GM10266 (cell line): ENCODE measurements around the gene SEC11A.
A peak's percentile ranks its signal among the peaks of the same experiment; 100 is the strongest.
"Not testable (repeated sequence)": the region's sequence is repeated elsewhere in the genome, so short reads cannot be mapped to it uniquely, and the experiment has no call there.

ENCODE experiments used
- DNase-seq: peaks from one replicate; pipeline ENCODE4 v3.0.0; 2012; ENCODE audit errors: extremely low spot score
- TF ChIP-seq, protein P1 (sequence below): IDR thresholded peaks from 2 replicates; pipeline ENCODE4 v1.5.1; 2012; ENCODE audit warnings: mild to moderate bottlenecking, low read depth; ENCODE audit not compliant: control insufficient read depth, insufficient read depth; ENCODE audit errors: missing control alignments

SEC11A gene

DNA sequence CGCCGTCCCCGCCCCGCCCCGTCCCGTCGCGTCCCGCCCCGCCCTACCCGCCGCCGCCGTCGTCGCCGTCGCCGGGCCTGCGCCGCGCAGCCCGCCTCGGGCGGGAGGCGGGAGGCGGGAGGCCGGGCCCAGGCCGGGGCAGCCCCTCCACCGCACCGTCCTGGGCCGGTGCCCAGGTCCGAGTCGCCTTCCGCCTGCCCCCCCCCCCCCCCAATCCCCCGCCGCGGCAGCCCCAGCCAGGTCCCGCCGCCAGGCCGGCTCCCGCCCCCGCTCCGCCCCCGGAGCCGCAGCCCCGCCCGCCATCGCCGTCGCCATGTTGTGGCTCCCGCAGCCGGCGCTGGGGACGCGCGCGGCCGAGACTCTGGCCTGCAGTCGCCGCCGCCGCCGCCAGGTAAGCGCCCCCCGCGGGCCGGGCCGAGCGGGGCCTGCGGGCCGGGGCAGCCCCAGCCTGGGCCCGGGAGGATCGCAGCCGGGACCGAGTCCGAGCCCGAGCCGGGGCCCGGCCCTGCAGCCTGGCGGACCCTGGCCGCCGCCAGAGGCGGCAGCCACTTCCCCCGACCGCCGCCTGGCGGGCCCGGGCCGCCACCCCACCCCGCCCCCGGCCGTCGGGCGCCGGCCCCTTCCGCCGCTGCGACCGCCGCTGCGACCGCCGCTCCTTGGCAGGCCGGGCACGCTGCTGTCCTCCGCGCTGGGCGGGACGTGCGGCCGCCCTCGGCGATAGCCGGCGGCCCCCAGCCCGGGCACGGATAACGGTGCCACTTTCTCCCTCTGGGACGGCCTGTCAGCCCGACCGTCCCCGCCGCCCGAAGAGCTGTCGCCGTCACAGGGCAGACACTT, 32.6 kb upstream of the SEC11A start, which contains the start of gene ZNF592:
TSS of gene ZNF592 (plus strand) at position 319 of the 837 bp plus-strand sequence. CDS start 34,084 bp downstream, outside the sequence.
- peak; percentile 87 for DNase-seq
- TF ChIP-seq, protein P1, sequence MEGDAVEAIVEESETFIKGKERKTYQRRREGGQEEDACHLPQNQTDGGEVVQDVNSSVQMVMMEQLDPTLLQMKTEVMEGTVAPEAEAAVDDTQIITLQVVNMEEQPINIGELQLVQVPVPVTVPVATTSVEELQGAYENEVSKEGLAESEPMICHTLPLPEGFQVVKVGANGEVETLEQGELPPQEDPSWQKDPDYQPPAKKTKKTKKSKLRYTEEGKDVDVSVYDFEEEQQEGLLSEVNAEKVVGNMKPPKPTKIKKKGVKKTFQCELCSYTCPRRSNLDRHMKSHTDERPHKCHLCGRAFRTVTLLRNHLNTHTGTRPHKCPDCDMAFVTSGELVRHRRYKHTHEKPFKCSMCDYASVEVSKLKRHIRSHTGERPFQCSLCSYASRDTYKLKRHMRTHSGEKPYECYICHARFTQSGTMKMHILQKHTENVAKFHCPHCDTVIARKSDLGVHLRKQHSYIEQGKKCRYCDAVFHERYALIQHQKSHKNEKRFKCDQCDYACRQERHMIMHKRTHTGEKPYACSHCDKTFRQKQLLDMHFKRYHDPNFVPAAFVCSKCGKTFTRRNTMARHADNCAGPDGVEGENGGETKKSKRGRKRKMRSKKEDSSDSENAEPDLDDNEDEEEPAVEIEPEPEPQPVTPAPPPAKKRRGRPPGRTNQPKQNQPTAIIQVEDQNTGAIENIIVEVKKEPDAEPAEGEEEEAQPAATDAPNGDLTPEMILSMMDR = peak; percentile 19

DNA sequence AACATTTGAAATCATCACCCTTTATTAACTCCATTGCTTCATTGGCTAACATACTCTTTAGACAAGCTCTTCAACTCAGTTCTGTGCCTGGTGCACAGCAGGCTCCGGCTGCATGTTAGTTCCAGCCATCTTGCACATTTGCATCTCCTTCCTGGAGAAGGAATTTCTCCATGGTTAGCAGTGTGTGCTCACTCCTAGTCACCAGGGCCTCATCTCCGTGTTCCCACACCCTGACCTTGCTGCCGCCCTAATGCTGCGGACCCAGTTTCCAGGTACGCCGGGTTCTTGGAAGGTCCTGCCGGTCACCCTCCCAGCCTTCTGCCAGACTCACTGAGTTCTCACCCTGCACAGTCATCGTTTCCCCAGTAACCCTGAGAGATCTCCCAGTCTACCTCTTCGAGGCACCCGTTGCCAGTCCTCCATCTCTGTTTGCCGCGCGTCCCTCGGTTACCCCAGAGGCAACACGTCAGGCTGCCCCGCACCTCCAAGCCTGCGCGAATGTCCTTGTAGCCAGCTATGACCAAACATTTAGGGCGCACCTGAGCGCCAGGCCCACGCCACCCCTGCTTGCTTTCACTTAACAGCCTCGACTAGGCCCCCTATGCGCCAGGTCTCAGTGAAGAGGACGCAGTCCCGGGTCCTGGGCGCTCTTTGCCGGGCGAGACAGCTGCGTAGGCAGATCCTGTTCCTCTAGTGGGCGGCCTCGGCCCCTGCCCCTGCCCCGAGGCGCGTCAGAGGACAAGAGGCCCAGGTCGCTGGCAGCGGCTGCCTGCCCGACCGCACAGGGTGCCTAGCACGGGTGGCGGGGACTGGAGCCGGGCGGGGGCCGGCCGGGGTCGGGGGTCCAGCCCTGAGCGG, 31.7 kb upstream of the SEC11A start:
- DNase-seq = peak; percentile 59
- TF ChIP-seq, protein P1 = no peak

DNA sequence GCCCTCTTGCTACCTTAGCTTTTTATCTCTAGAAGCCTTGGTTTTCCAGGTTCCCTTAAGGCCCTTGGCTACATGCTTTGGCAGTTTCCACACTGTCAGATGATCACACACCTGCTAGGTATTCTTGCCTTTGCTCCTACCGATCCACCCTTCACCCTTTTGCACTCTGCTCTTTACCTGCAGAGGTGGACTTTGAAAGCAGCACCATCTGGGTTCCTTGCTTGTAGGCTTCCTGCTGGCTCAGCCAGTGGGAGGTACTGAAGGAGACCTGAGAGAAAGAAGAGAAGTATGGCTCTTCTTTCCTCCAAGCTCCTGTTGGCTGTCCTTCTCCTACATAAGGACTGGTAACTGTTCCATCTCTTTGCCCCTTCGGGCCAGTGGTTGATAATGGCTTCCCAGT, 25.2 kb upstream of the SEC11A start:
- TF ChIP-seq, protein P1 = no peak
- no peak for DNase-seq

DNA sequence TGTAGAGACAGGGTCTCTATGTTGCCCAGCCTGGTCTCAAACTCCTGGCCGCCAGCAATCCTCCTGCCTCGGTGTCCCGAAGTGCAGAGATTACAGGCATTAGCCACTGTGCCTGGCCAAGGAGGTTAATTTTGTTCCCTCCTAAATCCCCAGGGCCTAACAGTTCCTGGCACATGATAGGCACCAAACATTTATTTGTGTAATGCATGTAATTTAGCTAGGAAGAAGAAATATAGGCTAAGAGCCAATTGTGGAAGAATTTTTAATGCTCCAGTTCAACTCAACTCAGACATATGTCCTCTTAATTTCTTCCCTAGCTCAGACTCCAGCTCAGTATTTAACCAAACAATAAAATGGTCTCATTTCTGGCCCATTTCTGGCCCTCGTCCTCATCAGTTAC, 24.8 kb upstream of the SEC11A start:
- TF ChIP-seq, protein P1 = no peak
- DNase-seq = no peak

DNA sequence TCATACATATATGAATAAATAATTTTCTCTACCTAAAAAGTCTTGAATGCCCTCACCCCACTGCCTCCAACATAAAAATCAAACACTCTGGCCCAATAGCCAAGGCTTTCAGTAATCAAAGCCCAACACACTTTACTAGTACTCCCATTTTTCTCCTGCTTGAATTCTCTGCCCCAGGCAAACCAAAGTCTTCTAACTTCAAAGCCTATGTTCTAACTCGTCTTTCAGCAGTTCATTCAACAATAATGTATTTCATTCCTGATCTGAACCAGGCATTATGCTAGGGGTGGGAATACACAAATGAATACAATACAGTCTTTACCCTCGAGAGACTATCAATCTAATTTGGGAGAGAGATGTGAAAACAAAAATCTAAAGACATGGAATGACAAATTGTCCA, 21.1 kb upstream of the SEC11A start:
- DNase-seq = no peak

DNA sequence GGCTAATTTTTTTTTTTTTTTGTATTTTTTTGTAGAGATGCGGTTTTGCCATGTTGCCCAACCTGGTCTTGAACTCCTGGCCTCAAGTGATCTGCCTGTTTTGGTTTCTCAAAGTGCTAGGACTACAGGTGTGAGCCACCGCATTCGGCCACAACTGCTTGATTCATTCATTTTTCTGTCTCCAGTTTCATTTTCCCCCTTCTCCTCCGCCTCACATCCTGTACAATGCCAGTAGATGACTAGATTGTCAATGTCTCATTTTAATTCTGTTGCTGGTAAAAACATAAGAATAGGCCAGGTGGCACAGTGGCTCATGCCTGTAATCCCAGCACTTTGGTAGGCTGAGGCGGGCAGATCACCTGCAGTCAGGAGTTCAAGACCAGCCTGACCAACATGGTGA, 20.4 kb upstream of the SEC11A start:
- peak; percentile 67 for DNase-seq
- TF ChIP-seq, protein P1 = no peak

More for the DNA sequence above, 21.1 kb upstream of the SEC11A start:
- TF ChIP-seq, protein P1 = no peak

DNA sequence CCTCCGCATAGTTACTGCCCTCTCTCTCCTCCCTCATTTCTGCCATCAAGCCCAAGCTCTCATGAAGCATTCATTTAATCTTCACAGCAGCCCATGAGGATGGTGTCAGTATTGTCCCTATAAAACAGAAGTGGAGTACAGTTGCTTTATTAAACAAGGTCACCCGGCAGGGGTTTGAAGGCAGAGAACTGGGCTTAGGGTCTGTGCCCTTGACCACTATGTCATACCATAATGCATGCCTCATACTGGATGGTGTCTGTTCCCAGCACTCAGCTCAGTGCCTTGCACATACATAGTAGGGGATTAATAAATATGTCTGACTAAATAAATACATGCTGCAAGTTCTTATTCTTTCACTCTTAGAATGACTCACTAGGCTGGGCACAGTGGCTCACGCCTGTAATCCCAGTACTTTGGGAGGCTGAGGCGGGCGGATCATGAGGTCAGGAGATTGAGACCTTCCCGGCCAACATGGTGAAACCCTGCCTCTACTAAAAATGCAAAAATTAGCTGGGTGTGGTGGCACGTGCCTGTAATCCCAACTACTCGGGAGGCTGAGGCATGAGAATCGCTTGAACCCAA, 19.6 kb upstream of the SEC11A start:
- DNase-seq = not testable (repeated sequence)
